H1 (cell line): Measurements from ENCODE around the gene GSTO1. TPM values are rescaled to one million over a fixed set of nuclear protein-coding genes. Genes with fewer than 3 reads are reported as not detected.

Source experiments
- BCL11A ChIP-seq, 2 experiments: IDR thresholded peaks; one replicate each; pipeline ENCODE4 v1.6.1; 2011; ENCODE audit warnings: low read depth in 2 of 2, low read length in 2 of 2, mild to moderate bottlenecking in 2 of 2
- CEBPB ChIP-seq: IDR thresholded peaks from 2 replicates; pipeline ENCODE4 v1.6.1; 2012; ENCODE audit warnings: low read depth, low read length
- CHD1 ChIP-seq: IDR thresholded peaks from 2 replicates; pipeline ENCODE4 v1.6.1; 2012; ENCODE audit warnings: low read depth, low read length, improper control_type of control experiment
- EP300 ChIP-seq, 2 experiments: IDR thresholded peaks; 1 replicate in 1 of 2; 2 replicates in 1 of 2; pipeline ENCODE4 v1.6.1; 2011 to 2012; ENCODE audit warnings: low read depth in 2 of 2, low read length in 2 of 2, mild to moderate bottlenecking in 2 of 2, borderline replicate concordance in 1 of 2, inconsistent platforms in 1 of 2, moderate library complexity in 1 of 2
- EZH2 ChIP-seq: fragments of 200-600 bp; sonication (generic); IDR thresholded peaks from 2 replicates; pipeline ENCODE4 v1.7.1; 2012; ENCODE audit warnings: low read depth, mild to moderate bottlenecking, moderate library complexity, low read length, inconsistent platforms; ENCODE audit not compliant: severe bottlenecking
- GTF2F1 ChIP-seq: IDR thresholded peaks from 2 replicates; pipeline ENCODE4 v1.6.1; 2012; ENCODE audit warnings: low read depth, low read length, improper control_type of control experiment, borderline replicate concordance
- JUND ChIP-seq: IDR thresholded peaks from 2 replicates; pipeline ENCODE4 v1.6.1; 2011; ENCODE audit warnings: mild to moderate bottlenecking, improper control_type of control experiment, low read length
- MAFK ChIP-seq: IDR thresholded peaks from 2 replicates; pipeline ENCODE4 v1.6.1; 2012; ENCODE audit warnings: low read depth, mild to moderate bottlenecking, improper control_type of control experiment, low read length
- PHF8 ChIP-seq: fragments of 200-600 bp; sonication (generic); conservative IDR thresholded peaks from 2 replicates; pipeline ENCODE4 v1.7.1; 2012; ENCODE audit warnings: low read depth, mild to moderate bottlenecking, inconsistent platforms, low read length, moderate library complexity
- POLR2A ChIP-seq, 2 experiments: IDR thresholded peaks; 1 replicate in 1 of 2; 2 replicates in 1 of 2; pipeline ENCODE4 v1.6.1; 2011; ENCODE audit warnings: low read depth in 2 of 2, low read length in 2 of 2, mild to moderate bottlenecking in 2 of 2; ENCODE audit errors: control extremely low read depth in 1 of 2
- RAD21 ChIP-seq, 2 experiments: IDR thresholded peaks in 1 of 2; conservative IDR thresholded peaks in 1 of 2; 2 replicates each; pipeline ENCODE4 v1.6.1; 2011; ENCODE audit warnings: low read depth in 2 of 2, low read length in 2 of 2, improper control_type of control experiment in 1 of 2, inconsistent platforms in 1 of 2, mild to moderate bottlenecking in 1 of 2, moderate library complexity in 1 of 2
- SIN3A ChIP-seq, 2 experiments: IDR thresholded peaks in 1 of 2; conservative IDR thresholded peaks in 1 of 2; 2 replicates each; pipeline ENCODE4 v1.6.1; 2011 to 2012; ENCODE audit warnings: low read length in 2 of 2, improper control_type of control experiment in 1 of 2, low read depth in 1 of 2, mild to moderate bottlenecking in 1 of 2
- SP4 ChIP-seq: IDR thresholded peaks from 2 replicates; pipeline ENCODE4 v1.6.1; 2012; ENCODE audit warnings: low read length, inconsistent platforms
- SRF ChIP-seq: IDR thresholded peaks from 2 replicates; pipeline ENCODE4 v1.6.1; 2011; ENCODE audit warnings: mild to moderate bottlenecking, low read depth, low read length, moderate library complexity
- TAF1 ChIP-seq: IDR thresholded peaks from 2 replicates; pipeline ENCODE4 v1.6.1; 2011; ENCODE audit warnings: mild to moderate bottlenecking, low read depth, low read length
- TAF7 ChIP-seq: optimal IDR thresholded peaks from 2 replicates; pipeline ENCODE3; 2011; ENCODE audit warnings: low read depth, mild to moderate bottlenecking, inconsistent platforms, low read length, moderate library complexity, borderline replicate concordance
- TEAD4 ChIP-seq: IDR thresholded peaks from 2 replicates; pipeline ENCODE4 v1.6.1; 2012; ENCODE audit warnings: low read depth, low read length, inconsistent platforms, mixed read lengths
- YY1 ChIP-seq: IDR thresholded peaks from 2 replicates; pipeline ENCODE4 v1.6.1; 2011; ENCODE audit warnings: low read depth, mild to moderate bottlenecking, low read length
- polyA plus RNA-seq, 7 experiments: library from polyadenylated mRNA; depleted of rRNA in 3 of 7; stranded (reverse) in 5 of 7; unstranded in 2 of 7; fragments of >200 nt in 5 of 7; fragments of 200-250 nt in 2 of 7; gene quantifications; 1 replicate in 5 of 7; 2 replicates in 1 of 7; 4 replicates in 1 of 7; pipeline versions ENCODE4 v1.2.1 to v1.2.3, GENCODE V29; 2011 to 2013; ENCODE audit warnings: missing spikeins in 2 of 7, mixed read lengths in 2 of 7
- total RNA-seq: library from RNA; stranded (reverse); fragmentation: NEBNext Ultra II Directional; extraction: Animal tissue kit (Norgen Biotek cat#: 25700); gene quantifications from 2 replicates; pipeline ENCODE4 v1.2.1, GENCODE V29; 2021
- TF ChIP-seq, protein P1 (sequence below): IDR thresholded peaks from 2 replicates; pipeline ENCODE4 v1.6.1; 2012; ENCODE audit warnings: low read length, inconsistent platforms
- TF ChIP-seq, protein P2 (sequence below): IDR thresholded peaks from 2 replicates; pipeline ENCODE4 v1.6.1; 2011; ENCODE audit warnings: low read depth, mild to moderate bottlenecking, low read length; ENCODE audit not compliant: insufficient read depth

Gene GSTO1
- total and polyA plus RNA-seq, 2 of the 8 experiments (the other 6 are each of a cell fraction or from before 2014, with no cell fraction given): 22.4 to 32.5 TPM

DNA sequence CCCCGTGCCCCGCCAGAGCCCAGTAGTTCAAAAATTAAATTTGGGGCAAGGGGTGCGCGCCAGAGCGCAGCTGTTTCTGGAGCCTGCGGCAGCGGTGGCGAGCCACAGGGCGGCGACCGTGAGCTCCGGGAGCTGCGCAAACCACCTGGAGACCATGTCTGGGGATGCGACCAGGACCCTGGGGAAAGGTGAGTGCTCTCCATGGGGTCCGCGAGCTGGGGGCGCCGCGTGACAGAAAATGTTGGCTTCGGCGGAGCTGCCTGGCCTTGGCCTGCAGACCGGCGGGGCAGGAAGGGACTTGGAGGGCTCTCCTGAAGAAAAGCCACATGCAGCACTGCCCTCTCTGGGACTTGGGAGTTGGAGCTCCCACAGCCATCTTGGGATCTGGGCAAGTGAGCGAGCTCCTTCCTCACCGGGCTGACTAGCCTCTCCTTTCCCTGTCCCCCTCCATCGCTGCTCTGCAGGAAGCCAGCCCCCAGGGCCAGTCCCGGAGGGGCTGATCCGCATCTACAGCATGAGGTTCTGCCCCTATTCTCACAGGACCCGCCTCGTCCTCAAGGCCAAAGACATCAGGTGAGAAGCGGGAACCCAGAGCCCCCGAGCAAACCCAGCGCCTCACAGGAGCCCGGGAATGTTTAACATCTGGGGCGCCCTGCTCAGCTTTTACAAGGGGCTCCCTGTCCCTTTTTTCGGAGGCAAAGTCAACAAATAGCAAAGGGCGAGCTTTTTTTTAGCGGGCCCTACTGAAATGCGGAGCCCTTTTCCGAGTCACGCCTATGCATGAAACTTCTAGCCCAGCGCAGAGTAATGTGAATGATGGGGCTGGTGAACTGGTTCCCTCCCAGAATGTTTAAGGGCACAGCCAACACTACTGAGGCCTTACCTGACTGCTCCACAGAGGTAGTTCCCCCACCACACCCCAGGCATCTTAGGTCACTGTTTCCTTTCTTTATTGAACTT is 20.4 kb downstream of the GSTO1 start (continued):
- TF ChIP-seq EP300 (IDR thresholded peaks at IDR 0.05; ENCODE audit: borderline replicate concordance in 1 of 2, low read depth in 2 of 2, low read length in 2 of 2) (peak in 1 of 2 experiments; percentile 71; a peak in 1 of 3 replicates), TAF1 (peak; percentile 55; the same call in 1 of the 2 replicates), SIN3A (conservative IDR thresholded peaks at IDR 0.05 in 1 of 2, IDR thresholded peaks at IDR 0.05 in 1 of 2; ENCODE audit: low read depth in 1 of 2, low read length in 2 of 2) (peak in 1 of 2 experiments; percentile 35; a peak in 1 of 4 replicates), JUND (peak; percentile 77), YY1 (0 out of 2 replicates have a peak, but pooled peaks have one; percentile 83), TAF7 (peak; percentile 59), SRF (no peak), RAD21 (IDR thresholded peaks at IDR 0.05 in 1 of 2, conservative IDR thresholded peaks at IDR 0.05 in 1 of 2; ENCODE audit: low read depth in 2 of 2, low read length in 2 of 2) (peak; percentile 63 to 73), TEAD4 (0 out of 2 replicates have a peak, but pooled peaks have one; percentile 19), MAFK (no peak), BCL11A (IDR thresholded peaks at IDR 0.05; ENCODE audit: low read depth in 2 of 2, low read length in 2 of 2) (no peak), GTF2F1 (no peak), POLR2A (IDR thresholded peaks at IDR 0.05; ENCODE audit: control extremely low read depth in 1 of 2, low read depth in 2 of 2, low read length in 2 of 2) (peak in 1 of 2 experiments; percentile 64; a peak in 2 of 3 replicates), PHF8 (0 out of 2 replicates have a peak, but pooled peaks have one; percentile 57), EZH2 (no peak), CHD1 (peak; percentile 58; the same call in 1 of the 2 replicates), SP4 (no peak; the same call in 1 of the 2 replicates), CEBPB (no peak)
- TF ChIP-seq, protein P1, sequence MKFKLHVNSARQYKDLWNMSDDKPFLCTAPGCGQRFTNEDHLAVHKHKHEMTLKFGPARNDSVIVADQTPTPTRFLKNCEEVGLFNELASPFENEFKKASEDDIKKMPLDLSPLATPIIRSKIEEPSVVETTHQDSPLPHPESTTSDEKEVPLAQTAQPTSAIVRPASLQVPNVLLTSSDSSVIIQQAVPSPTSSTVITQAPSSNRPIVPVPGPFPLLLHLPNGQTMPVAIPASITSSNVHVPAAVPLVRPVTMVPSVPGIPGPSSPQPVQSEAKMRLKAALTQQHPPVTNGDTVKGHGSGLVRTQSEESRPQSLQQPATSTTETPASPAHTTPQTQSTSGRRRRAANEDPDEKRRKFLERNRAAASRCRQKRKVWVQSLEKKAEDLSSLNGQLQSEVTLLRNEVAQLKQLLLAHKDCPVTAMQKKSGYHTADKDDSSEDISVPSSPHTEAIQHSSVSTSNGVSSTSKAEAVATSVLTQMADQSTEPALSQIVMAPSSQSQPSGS: 0 out of 2 replicates have a peak, but pooled peaks have one; percentile 70
- TF ChIP-seq, protein P2, sequence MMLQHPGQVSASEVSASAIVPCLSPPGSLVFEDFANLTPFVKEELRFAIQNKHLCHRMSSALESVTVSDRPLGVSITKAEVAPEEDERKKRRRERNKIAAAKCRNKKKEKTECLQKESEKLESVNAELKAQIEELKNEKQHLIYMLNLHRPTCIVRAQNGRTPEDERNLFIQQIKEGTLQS: no peak
